Stimulated activated CD4-positive, alpha-beta T cell treated with anti-CD3 and anti-CD28 coated beads, Interleukin-15, amount 100 ng/mL, for 1 hour (primary cell): ENCODE data around the gene POU5F1.
"Not testable (repeated sequence)": the region's sequence is repeated elsewhere in the genome, so short reads cannot be mapped to it uniquely, and the experiment has no call there.

Experiments
- DNase-seq, 2 donors: peaks; one replicate each; pipeline ENCODE4 v3.0.0-alpha.2; 2020; ENCODE audit warnings: low read depth in 1 of 2, low spot score in 1 of 2

The POU5F1 gene

DNA sequence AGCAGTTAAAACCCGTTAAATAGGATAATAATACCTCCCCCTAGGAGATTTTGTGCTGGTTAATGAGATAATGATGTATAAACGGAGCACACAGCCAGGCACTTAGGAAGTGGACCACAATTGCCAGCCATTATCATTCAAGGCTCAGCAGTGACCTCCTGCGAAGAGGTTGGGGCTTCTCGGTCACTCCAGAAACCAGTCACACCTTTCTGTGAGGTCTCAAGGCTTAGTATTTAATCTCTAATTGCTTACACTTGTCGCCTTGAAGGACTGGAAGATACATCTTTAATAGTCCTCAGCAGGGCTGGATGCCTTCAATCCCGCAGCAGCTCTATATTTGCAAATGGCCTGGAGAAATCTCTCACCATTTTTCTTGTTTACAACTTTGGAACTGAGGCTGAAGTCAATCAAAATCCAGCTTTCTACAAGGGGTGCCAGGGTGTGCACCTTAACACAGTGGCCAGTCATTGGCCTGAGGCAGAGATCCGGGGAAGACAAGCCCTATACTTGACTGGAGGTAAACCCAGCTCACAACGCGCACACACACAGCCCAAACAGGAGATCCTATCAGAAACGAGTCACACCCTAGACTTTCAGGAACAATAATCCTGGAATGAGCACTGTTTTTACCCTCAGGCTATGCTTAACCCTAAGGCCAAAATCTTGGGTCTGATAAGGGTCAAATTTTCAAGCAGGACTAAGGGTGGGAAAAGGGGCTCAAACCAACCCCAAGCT, 1.2 kb downstream of the POU5F1 start:
- DNase-seq, result no peak

DNA sequence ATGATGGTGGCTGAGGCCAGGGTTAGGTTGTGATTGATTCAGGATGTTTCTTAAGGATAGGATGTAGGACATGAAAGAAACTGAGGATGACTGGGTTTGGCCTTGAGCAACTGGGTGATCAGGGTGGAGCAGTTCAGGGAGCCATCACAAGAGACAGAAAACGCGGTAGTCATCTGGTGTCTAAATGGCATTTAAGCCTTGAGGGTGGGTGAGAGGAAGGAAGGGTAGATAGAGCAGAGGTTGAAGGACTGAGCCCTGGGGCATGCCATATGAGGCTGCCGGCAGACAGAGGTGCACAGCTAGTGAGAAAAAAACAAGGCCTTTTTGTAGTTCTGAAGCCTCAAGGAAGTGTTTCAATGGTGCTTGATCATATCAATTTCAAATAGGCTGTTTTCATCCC, 1.9 kb downstream of the POU5F1 start:
- DNase-seq, result no peak

DNA sequence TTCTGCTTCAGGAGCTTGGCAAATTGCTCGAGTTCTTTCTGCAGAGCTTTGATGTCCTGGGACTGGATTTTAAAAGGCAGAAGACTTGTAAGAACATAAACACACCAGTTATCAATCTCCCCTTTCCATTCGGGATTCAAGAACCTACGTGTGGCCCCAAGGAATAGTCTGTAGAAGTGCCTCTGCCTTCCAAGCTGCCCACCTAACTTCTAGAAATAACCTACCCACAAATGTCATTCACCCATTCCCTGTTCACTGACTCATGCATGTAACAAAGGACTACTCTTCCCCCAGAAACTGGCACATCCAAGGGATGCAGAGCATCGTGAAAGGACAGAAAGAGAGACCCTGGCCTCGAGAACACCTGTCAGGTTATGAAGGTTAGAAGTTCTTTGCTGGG, 4.5 kb downstream of the POU5F1 start:
- DNase-seq, result no peak

DNA sequence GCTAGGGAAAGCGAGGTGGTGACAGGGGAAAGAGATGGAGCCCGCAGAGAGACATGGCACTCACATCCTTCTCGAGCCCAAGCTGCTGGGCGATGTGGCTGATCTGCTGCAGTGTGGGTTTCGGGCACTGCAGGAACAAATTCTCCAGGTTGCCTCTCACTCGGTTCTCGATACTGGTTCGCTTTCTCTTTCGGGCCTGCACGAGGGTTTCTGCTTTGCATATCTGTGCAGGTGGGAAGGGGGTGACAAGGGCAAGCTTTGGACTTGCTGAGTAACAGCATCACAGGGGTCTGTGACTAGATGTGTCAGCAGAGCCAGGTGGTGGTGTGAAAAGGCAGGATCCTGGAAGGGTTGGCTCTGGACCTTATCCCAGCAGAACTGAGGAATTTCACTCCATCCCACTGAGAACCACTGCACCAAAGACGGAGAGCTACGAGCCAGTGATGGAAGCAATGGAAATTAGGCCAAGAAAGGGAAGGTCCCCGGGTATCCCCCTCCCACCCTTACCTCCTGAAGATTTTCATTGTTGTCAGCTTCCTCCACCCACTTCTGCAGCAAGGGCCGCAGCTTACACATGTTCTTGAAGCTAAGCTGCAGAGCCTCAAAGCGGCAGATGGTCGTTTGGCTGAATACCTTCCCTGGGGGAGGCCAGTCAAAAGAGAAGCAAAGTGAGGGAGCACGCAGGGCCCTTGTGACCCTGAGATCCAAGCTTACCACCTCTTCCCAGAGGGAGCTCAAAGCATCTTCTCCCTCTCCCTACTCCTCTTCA, 5.2 kb downstream of the POU5F1 start:
- DNase-seq, result not testable (repeated sequence)

DNA sequence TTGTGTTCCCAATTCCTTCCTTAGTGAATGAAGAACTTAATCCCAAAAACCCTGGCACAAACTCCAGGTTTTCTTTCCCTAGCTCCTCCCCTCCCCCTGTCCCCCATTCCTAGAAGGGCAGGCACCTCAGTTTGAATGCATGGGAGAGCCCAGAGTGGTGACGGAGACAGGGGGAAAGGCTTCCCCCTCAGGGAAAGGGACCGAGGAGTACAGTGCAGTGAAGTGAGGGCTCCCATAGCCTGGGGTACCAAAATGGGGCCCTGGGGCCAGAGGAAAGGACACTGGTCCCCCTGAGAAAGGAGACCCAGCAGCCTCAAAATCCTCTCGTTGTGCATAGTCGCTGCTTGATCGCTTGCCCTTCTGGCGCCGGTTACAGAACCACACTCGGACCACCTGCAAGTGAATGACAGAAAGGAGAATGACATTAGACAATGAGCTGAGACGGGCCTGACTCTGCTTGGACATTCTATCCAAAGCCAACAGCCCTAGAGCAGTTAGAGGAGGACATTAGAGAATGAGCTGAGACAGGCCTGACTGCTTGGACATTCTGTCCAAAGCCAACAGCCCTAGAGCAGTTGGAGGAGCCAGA, 5.9 kb downstream of the POU5F1 start:
- not testable (repeated sequence) for DNase-seq

DNA sequence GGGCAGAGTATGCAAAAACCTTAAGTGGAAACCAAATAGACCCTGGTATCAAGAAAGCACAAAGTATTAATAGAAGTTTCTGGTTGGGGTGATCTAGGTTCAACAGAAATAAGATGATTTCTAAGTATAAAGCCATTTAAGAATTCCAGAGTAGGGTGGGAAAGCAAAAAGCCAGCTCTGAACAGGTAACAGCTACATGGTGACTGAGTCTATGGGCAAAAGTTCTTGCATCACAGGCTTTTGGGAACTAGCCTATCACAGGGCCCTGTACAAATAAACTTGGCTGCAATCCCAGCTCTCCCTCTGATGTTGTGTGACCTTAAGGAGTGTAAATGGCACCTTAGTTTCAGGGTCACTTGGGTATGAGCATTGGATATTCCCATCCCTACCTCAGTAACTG, 6.6 kb downstream of the POU5F1 start:
- no peak for DNase-seq

DNA sequence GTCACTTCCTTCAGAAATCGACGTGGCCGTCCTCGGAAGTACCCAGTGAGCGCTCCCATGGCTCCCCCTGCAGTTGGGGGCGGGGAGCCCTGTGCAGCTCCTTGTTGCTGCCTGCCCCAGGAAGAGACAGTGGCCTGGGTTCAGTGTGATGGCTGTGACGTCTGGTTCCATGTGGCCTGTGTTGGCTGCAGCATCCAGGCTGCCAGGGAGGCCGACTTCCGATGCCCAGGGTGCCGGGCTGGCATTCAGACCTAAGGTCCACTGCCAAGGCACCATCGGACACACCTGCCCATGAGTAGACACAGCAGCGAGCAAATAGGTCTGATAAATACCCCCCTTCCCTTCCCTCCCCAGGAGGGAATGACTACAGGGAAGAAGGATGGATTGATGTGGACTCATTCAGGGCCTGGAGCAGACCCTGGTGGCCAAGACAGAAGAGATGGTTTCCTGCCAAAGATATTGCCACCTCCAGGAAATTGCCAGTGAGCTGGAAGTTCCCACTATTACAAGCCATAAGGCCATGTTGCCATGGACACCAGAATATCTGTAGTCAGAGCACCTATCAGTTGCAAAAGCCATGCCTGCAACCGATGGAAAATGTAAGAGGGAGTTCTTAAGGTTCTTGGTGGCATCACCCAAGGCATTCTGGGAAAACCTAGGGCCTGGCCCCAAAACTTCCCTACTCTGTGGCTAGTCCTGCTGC, 7.9 kb downstream of the POU5F1 start:
- DNase-seq, result no peak

DNA sequence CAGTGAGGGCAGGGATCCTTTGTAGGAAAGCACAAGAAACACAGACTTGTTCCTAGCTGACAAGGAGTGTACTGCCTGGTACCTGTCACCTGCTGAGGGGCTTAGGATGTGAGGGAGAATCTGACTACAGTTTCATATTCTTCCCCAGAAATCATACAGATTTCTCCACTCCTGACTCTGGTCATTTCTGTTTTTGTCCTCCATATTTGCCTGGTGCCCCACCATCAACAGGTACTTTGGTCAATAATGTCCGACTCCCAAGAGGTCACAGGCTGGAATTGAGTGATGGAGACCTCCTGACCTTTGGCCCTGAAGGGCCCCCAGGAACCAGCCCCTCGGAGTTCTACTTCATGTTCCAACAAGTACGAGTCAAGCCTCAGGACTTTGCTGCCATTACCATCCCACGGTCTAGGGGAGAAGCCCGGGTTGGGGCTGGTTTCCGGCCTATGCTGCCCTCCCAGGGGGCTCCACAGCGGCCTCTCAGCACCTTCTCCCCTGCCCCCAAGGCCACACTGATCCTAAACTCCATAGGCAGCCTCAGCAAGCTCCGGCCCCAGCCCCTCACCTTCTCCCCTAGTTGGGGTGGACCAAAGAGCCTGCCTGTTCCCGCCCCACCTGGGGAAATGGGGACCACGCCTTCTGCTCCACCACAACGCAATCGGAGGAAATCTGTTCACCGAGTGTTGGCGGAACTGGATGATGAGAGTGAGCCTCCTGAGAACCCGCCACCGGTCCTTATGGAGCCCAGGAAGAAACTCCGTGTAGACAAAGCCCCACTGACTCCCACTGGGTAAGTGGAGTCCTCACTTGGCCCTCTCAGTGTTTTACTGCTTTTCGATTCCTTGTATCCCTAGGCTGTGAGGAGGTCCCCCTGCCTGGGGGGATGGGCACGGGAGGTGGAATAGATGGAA, 9.0 kb downstream of the POU5F1 start:
- no peak for DNase-seq

DNA sequence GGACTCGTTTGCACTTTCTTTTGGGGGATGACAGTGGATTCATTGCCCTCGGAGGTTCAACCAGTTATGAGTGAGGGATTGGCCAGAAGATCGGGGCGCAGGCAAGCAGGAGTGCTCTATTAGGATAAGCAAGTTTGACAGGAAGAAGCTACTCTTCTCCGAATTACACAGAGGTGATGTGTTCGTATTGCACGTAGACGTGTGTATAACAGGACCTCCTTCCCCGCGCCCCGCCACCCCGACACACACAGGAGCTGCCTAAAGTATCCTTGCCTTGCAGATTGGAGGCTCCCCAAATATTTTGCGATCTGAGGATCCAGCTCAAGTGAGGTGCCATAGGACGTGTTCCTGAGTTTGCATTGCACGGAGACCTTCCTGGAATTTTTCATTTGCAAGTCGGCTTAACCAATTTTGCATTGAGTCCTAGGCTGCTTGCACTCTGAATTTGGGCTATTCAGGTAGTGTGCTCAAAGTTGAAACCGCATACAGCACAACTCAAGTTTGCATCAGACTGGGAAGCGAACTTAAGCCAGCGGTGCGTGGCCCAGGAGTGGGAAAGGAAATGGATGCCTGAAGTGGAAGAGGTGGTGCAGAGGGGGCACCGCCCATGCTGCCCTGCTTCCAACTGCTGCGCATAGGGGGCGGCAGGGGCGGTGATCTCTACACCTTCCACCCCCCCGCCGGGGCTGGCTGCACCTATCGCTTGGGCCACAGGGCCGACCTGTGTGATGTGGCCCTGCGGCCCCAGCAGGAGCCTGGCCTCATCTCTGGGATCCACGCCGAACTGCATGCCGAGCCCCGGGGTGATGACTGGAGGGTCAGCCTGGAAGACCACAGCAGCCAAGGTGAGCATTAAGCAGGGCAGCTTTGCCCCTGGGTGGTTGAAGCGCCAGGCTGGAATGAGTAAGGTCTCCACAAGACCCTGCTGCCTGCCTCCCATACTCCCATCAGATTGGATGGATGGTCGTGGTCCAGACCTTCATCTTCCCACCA, 11.3 kb downstream of the POU5F1 start:
- DNase-seq, result no peak

DNA sequence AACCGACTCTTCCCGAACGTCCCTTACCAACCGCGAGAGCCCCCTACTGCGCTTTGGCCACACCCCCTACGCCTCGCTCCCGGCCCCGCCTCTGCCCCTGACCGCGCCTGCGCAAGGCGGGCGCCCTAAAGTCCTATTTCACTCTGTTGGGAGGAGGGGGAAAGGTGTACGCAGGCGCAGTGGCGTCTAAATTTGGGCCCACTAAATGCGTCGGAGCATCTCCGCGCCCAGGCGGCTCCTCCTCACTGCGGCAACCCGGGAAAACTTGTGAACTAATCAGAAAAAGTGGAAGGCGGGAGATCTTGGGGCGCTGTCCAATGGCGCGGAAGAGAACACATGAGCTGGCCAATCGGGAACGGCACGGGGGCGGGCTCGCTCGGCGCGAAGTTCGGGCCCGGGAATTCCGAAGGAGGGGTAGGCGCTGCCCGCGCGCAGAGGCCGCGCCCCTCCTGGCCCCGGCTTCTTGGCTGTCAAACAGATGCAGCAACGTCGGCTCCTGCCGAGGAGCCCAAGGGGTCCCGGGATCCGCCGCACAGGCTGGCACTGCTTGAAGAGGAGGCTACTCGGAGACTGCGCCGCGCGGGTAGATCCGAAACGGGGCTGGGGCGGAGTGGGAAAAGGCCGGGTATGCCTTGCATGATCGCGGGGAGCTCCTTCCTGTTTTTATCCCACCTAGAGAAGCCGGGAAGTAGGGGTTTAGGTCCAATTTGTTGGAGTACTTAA, 12.2 kb downstream of the POU5F1 start, which contains the start of gene TCF19:
TSS of gene TCF19 (plus strand) at position 450 of the 723 bp plus-strand sequence. CDS start 881 bp downstream, outside the sequence.
- peak; percentile 99 for DNase-seq

DNA sequence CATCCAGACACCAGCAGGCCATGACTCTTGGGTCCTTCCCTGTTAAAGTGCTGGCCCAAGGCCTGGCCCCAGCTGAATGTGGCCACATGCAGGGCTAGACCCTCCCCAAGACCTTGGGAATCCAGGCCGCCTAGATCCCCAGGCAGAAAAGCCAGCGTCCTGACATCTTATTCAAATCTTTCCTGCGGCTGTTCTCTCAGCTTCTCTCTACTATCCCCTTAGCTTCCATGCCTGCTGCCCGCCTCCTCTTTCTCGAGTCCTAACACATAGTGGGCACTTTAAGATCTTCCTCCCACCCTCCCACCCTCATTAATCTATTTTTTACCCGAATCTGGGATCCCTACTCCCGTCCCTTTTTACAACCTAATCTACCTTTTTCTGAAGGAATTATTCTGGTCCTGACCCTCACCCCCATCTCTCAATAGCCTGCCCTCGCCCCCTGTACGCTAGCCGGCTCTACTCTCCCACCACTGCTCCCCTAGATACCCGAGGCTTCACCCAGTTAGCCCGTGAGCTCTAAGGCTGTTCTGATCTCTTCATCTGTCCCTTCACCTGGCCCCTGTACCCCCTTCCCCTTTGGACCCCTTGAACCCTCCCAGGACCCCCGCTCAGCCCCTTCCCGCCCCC, 12.9 kb downstream of the POU5F1 start, which contains the start of gene CCHCR1:
TSS of gene CCHCR1 (minus strand) at position 290 of the 627 bp plus-strand sequence. CDS start at position 88, 202 bp downstream.
- DNase-seq, result no peak

DNA sequence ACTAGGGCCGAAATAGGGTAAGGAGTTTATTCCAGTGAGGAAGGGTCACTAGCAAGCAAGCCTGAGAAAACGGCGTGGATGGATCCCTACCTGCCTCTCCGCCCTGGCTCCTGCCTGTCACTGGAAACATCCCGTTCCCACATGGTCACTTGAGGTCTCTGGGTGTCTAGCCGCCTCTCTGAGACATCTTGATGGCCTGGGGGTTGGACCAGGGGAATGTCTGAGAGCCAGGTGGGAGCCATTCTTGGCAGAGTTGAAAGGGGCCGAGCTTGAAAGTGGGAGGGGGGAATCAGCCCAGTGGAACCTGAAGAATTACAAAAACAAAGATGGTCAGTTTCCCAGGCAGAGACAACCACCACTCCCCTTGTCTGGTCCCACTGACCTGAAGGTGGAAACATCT, 13.8 kb downstream of the POU5F1 start:
- no peak for DNase-seq

DNA sequence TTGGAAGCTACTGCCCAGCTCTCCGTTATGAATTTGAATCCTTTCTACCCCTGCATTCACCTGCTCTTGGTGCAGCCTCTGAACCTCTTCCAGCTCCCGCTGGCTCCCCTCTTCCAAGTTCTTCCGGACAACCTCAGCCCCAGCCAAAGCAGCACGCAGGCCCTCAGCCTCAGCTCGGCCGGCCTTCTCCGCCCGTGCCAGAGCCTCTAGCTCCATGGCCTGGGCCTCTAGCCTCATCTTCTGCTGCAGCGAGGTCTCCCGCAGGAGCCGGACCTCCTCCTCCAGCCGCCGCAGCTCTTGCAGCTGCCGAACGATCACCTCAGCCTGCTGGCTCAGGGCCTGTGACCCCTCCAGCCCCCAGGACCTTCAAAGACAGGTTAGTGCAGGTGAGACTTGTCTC, 16.0 kb downstream of the POU5F1 start:
- no peak for DNase-seq

DNA sequence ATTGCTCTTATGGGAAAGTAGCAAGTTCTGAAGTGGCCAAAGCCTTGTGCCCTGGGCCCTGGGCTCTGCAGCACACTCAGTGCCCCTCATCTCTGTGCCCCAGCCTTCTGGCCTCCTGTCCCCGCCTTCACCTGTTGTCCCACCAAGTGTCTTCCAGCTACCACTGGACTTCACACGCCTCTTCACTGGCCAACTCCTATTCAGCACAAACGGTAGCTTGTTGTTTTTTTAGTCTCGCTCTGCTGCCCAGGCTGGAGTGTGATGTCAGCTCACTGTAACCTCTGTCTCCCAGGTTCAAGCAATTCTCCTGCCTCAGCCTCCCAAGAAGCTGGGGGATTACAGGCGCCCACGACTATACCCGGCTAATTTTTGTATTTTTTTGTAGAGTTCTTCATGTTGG, 17.7 kb downstream of the POU5F1 start:
- DNase-seq, result no peak

DNA sequence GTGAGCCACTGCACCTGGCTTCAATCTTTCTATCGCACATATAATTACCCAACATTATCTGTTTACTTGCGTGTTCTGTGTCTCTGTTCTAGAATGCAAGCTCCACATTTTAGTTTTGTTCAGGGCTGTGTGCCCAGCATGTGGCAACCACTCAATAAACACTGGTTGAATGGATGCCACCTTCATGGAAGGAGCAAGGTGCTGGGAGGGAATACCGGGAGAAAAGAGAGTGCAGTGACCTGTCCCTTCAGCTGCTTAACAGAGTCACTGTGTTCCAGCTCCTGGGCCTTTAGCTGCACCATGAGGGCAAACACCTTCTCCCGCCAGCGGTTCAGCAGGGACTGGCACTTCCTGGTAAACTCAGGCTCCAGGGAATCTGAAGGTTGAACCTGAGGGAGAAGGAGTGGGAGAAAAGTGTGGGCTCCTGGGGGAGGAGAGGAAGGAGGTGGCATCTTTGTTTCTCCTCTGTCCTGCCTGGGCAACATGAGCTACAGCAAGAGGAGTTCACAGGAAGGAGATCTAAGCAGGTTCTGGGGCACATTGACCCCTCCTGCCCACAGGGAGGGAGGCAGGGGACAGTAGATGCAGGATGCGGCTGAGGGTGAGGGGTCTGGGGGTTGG, 20.5 kb downstream of the POU5F1 start:
- DNase-seq, result no peak

DNA sequence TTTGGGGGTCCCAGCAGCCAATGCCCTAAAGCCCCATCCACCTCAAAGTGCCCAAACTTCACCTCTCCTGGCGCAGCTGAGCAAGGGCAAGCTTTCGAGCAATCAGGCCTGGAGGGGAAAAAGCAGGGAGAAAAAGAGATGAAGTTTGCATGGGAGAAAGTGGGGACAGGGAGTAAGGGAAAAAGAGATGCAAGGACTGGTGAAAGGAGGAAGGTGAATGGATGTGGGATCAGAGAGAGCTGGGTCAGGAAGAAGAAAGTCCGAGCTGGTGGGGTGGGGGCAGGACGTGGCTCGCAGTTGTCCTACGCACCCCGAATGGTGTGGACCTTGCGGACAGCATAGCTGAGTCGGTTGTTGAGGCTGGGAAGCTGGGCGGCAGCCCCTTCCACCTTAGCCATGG, 25.1 kb downstream of the POU5F1 start:
- DNase-seq, result no peak

DNA sequence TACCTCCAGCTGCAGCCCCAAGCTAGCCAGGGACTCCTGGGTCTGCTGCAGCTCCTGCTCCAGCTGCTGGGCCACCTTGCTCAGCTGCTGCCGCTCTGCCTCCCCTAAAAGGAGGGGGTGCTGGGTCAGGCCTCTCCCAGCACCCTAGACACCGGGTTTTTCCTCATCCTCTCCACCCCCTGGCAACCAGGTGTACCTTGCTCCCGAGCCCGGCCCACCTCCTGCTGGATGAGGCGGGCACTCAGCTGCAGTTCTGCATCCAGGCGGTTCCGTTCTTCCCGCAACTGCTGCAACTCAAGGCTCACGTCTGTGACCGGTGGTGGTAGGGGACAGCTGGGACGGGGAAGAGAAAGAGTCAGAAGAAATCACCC, 25.5 kb downstream of the POU5F1 start:
- no peak for DNase-seq
